GM21786 (cell line): ENCODE data around the gene SRRT.
"Not testable (repeated sequence)": the region's sequence is repeated elsewhere in the genome, so short reads cannot be mapped to it uniquely, and the experiment has no call there.

ENCODE experiments used
- ATAC-seq: cut with Tn5 transposase; IDR thresholded peaks from one replicate; pipeline ENCODE4 v1.9.1; 2021; ENCODE audit not compliant: unreplicated experiment

The SRRT gene

GRCh38 chr7:100893910-100894721 lies 19.2 kb downstream of the SRRT start:
- no peak for ATAC-seq

GRCh38 chr7:100894860-100895700 lies 20.2 kb downstream of the SRRT start:
- ATAC-seq = no peak

GRCh38 chr7:100895701-100895955 lies 20.7 kb downstream of the SRRT start, which contains the start of gene ACHE:
Gene ACHE (minus strand): TSS chr7:100895888. CDS start chr7:100894232, 1,656 bp downstream.
- no peak for ATAC-seq

- no peak for ATAC-seq
Observed at GRCh38 chr7:100895956-100896731, 21.2 kb downstream of the SRRT start.

GRCh38 chr7:100896732-100897608 lies 22.1 kb downstream of the SRRT start:
- no peak for ATAC-seq

- ATAC-seq = no peak
Observed at GRCh38 chr7:100897772-100898454, 23.0 kb downstream of the SRRT start.

GRCh38 chr7:100899432-100899831 lies 24.5 kb downstream of the SRRT start:
- no peak for ATAC-seq

GRCh38 chr7:100900978-100901377 lies 26.1 kb downstream of the SRRT start:
- ATAC-seq = no peak

GRCh38 chr7:100901921-100902332 lies 27.0 kb downstream of the SRRT start:
- no peak for ATAC-seq

- no peak for ATAC-seq
Observed at GRCh38 chr7:100902638-100903037, 27.7 kb downstream of the SRRT start.

- no peak for ATAC-seq
Observed at GRCh38 chr7:100908512-100908911, 33.6 kb downstream of the SRRT start.

- not testable (repeated sequence) for ATAC-seq
Observed at GRCh38 chr7:100910443-100910842, 35.5 kb downstream of the SRRT start.

GRCh38 chr7:100911484-100911883 lies 36.6 kb downstream of the SRRT start:
- ATAC-seq = no peak

GRCh38 chr7:100914208-100914878 lies 39.4 kb downstream of the SRRT start:
- no peak for ATAC-seq

- ATAC-seq = no peak
Observed at GRCh38 chr7:100914879-100915447, 40.1 kb downstream of the SRRT start.

GRCh38 chr7:100919335-100919734 lies 44.4 kb downstream of the SRRT start:
- not testable (repeated sequence) for ATAC-seq

- not testable (repeated sequence) for ATAC-seq
Observed at GRCh38 chr7:100919779-100920437, 45.0 kb downstream of the SRRT start.

GRCh38 chr7:100921039-100921438 lies 46.1 kb downstream of the SRRT start:
- ATAC-seq = no peak
